ENCODE data around the gene SKAP1. TPM values are rescaled to one million over a fixed set of nuclear protein-coding genes. Genes with fewer than 3 reads are reported as not detected.

SKAP1 gene
- polyA plus RNA-seq, 1 of the 3 experiments (the other 2 are of a cell fraction) = not detected

GRCh38 chr17:48368352-48368908, 61.6 kb downstream of the SKAP1 start:
- Histone ChIP-seq H3K27ac (ENCODE audit: low read depth in 2 of 2, low read length in 1 of 2) (no peak overlapping the region), H3K4me1 (ENCODE audit: control insufficient read depth in 1 of 2, insufficient read depth in 2 of 2, low read depth in 1 of 2, low read length in 1 of 2) (no peaks in the 10 kb centered on the region), H3K79me2 (ENCODE audit: insufficient read depth) (no peaks in the 10 kb centered on the region), H3K27me3 (ENCODE audit: insufficient read depth) (peaks cover 59% of the 10 kb centered on the region), H4K20me1 (ENCODE audit: insufficient read depth) (no peaks in the 10 kb centered on the region), H3K36me3 (replicated peaks in 1 of 2; ENCODE audit: control insufficient read depth in 1 of 2, insufficient read depth in 2 of 2, low read length in 1 of 2) (no peaks in the 10 kb centered on the region), H3K9me2 (no peaks in the 10 kb centered on the region), H3K4me3 (ENCODE audit: low read depth in 2 of 2, low read length in 1 of 2) (no peak overlapping the region), H3K9me3 (no peaks in the 10 kb centered on the region), H3K9ac (no peak overlapping the region), H3F3A (replicated peaks; ENCODE audit: insufficient read depth) (no peaks in the 10 kb centered on the region), H3K4me2 (no peak overlapping the region), H2AFZ (ENCODE audit: low read depth) (no peak overlapping the region)
- POLR2A ChIA-PET = no interaction called here
- DNase-seq = no peak
- TF ChIP-seq MXI1 (IDR thresholded peaks at IDR 0.05; ENCODE audit: low read depth, low read length) = no peak
- CTCF ChIA-PET = interaction anchor here (0.8 to 1.5 kb wide), 3 partner anchors 33 to 250 kb away, joined by 3 to 4 read pairs (median 3); no protein-coding TSS in a partner anchor
- WGBS (ENCODE audit: low lambda C conversion rate) = 8% methylated on average over 3 of the region's 3 CpGs

- Histone ChIP-seq H3K4me3 (ENCODE audit: low read depth in 2 of 2, low read length in 1 of 2) (no peak overlapping the region), H3K9ac (no peak overlapping the region), H3K4me1 (ENCODE audit: control insufficient read depth in 1 of 2, insufficient read depth in 2 of 2, low read depth in 1 of 2, low read length in 1 of 2) (no peaks in the 10 kb centered on the region), H3K27me3 (ENCODE audit: insufficient read depth) (peaks cover 66% of the 10 kb centered on the region), H4K20me1 (ENCODE audit: insufficient read depth) (no peaks in the 10 kb centered on the region), H3K27ac (ENCODE audit: low read depth in 2 of 2, low read length in 1 of 2) (no peak overlapping the region), H3F3A (replicated peaks; ENCODE audit: insufficient read depth) (no peaks in the 10 kb centered on the region), H3K9me2 (no peaks in the 10 kb centered on the region), H2AFZ (ENCODE audit: low read depth) (no peak overlapping the region), H3K9me3 (no peaks in the 10 kb centered on the region), H3K4me2 (no peak overlapping the region), H3K36me3 (replicated peaks in 1 of 2; ENCODE audit: control insufficient read depth in 1 of 2, insufficient read depth in 2 of 2, low read length in 1 of 2) (no peaks in the 10 kb centered on the region), H3K79me2 (ENCODE audit: insufficient read depth) (no peaks in the 10 kb centered on the region)
- DNase-seq = no peak
- CTCF ChIA-PET = interaction anchor here (0.6 to 3.5 kb wide), 9 partner anchors 11 to 733 kb away, joined by 3 to 21 read pairs (median 4); no protein-coding TSS in a partner anchor
- TF ChIP-seq FOSL2 (IDR thresholded peaks at IDR 0.05; ENCODE audit: borderline replicate concordance, low read depth) (no peak), TEAD4 (IDR thresholded peaks at IDR 0.05; ENCODE audit: borderline replicate concordance, insufficient read depth) (no peak), USF1 (IDR thresholded peaks at IDR 0.05; ENCODE audit: borderline replicate concordance, low read depth) (no peak), YY1 (IDR thresholded peaks at IDR 0.05; ENCODE audit: low read depth) (no peak), MAX (IDR thresholded peaks at IDR 0.05; ENCODE audit: low read depth) (no peak), FOXJ3 (CRISPR knock-in tag; IDR thresholded peaks at IDR 0.05) (no peak), NFIC (IDR thresholded peaks at IDR 0.05; ENCODE audit: borderline replicate concordance) (no peak), GATA2 (CRISPR knock-in tag; IDR thresholded peaks at IDR 0.05) (no peak), ELF1 (IDR thresholded peaks at IDR 0.05) (no peak), USF2 (IDR thresholded peaks at IDR 0.05; ENCODE audit: borderline replicate concordance, low read depth, low read length) (no peak), CHD2 (IDR thresholded peaks at IDR 0.05; ENCODE audit: low read length, partially characterized antibody) (no peak), EZH2phosphoT487 (IDR thresholded peaks at IDR 0.05; ENCODE audit: borderline replicate concordance, low read depth) (no peak), SMC3 (IDR thresholded peaks at IDR 0.05; ENCODE audit: low read depth, low read length) (no peak), NRF1 (IDR thresholded peaks at IDR 0.05; ENCODE audit: low read depth, low read length) (no peak), JUND (IDR thresholded peaks at IDR 0.05) (no peak), REST (IDR thresholded peaks at IDR 0.05; ENCODE audit: low read depth, low read length) (no peak), RCOR1 (IDR thresholded peaks at IDR 0.05; ENCODE audit: low read length) (no peak)
- POLR2A ChIA-PET = no interaction called here
- 0% methylated on average over 1 of the region's 1 CpG for WGBS (ENCODE audit: low lambda C conversion rate)
These were observed 66.9 kb downstream of the SKAP1 start for GRCh38 chr17:48363161-48363560.

Measured in SK-N-SH (cell line).